SK-N-SH (cell line): ENCODE data around the gene SEMA3C.

Experiments
- CTCF ChIP-seq: fragments of 200-600 bp; sonication (generic); IDR thresholded peaks from 2 replicates; pipeline ENCODE4 v1.6.1; 2017; ENCODE audit warnings: antibody characterized with exemption, mild to moderate bottlenecking, moderate library complexity
- EP300 ChIP-seq, 2 experiments: IDR thresholded peaks; 2 replicates each; pipeline versions ENCODE4 v1.4.0 to v1.6.1; 2012; ENCODE audit warnings: borderline replicate concordance in 1 of 2, low read depth in 1 of 2, low read length in 1 of 2
- FOXJ3 ChIP-seq: sonication (generic); formaldehyde crosslinking; IDR thresholded peaks from 2 replicates; pipeline ENCODE4 v1.5.1; 2020; ENCODE audit warnings: mild to moderate bottlenecking, missing genetic modification reagents
- MXI1 ChIP-seq: IDR thresholded peaks from 2 replicates; pipeline ENCODE4 v1.6.1; 2012; ENCODE audit warnings: mild to moderate bottlenecking, low read depth, low read length, improper control_type of control experiment
- YY1 ChIP-seq: IDR thresholded peaks from 2 replicates; pipeline ENCODE4 v1.4.0; 2012; ENCODE audit warnings: low read depth, mild to moderate bottlenecking

DNA sequence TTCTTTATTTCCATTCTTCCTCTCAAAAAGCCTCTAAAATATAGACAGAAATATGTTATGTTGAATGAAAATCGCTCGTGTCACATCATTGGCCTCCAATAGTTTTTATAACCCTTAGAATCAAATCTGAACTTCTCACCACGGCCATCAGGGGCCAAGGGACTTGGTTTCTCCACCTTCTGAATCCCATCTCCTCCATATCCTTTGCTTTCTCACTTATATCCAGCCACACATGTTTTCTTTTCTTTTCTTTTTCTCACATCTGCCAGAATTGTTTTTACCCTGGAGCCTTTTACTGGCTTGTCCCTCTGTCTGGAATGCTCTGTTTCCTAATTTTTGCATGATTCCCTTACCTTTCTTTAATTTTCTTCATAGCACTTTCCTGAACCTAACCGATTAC lies 184.8 kb downstream of the SEMA3C start:
- TF ChIP-seq CTCF (no peak), MXI1 (no peak), EP300 (IDR thresholded peaks at IDR 0.05; ENCODE audit: borderline replicate concordance in 1 of 2, low read depth in 1 of 2, low read length in 1 of 2) (no peak), FOXJ3 (CRISPR knock-in tag) (no peak), YY1 (no peak)
